Glutamatergic neuron (in vitro differentiated cells): Measurements from ENCODE around the gene ANKRD66. TPM values are rescaled to one million over a fixed set of nuclear protein-coding genes. Genes with fewer than 3 reads are reported as not detected.
"Not testable (repeated sequence)": the region's sequence is repeated elsewhere in the genome, so short reads cannot be mapped to it uniquely, and the experiment has no call there.

Experiments used
- DNase-seq: peaks from one replicate; pipeline ENCODE4 v3.0.0; 2022
- H3K27ac Mint-ChIP-seq: one replicate; pipeline ENCODE4 v1.8.0; 2020; ENCODE audit warnings: mild to moderate bottlenecking, mixed read lengths, inconsistent platforms; ENCODE audit not compliant: unreplicated experiment
- H3K27me3 Mint-ChIP-seq: one replicate; pipeline ENCODE4 v1.8.0; 2020; ENCODE audit warnings: mild to moderate bottlenecking, moderate library complexity, mixed read lengths, inconsistent platforms; ENCODE audit not compliant: unreplicated experiment
- H3K36me3 Mint-ChIP-seq: one replicate; pipeline ENCODE4 v1.8.0; 2020; ENCODE audit warnings: mild to moderate bottlenecking, mixed read lengths, inconsistent platforms; ENCODE audit not compliant: unreplicated experiment
- H3K4me1 Mint-ChIP-seq: one replicate; pipeline ENCODE4 v1.8.0; 2020; ENCODE audit warnings: mild to moderate bottlenecking, low read depth, mixed read lengths, inconsistent platforms; ENCODE audit not compliant: unreplicated experiment
- H3K4me3 Mint-ChIP-seq: one replicate; pipeline ENCODE4 v1.8.0; 2020; ENCODE audit warnings: mild to moderate bottlenecking, mixed read lengths, inconsistent platforms; ENCODE audit not compliant: unreplicated experiment
- H3K9me3 Mint-ChIP-seq: one replicate; pipeline ENCODE4 v1.8.0; 2020; ENCODE audit warnings: mild to moderate bottlenecking, moderate library complexity, mixed read lengths, inconsistent platforms; ENCODE audit not compliant: unreplicated experiment
- total RNA-seq: library from RNA; stranded (reverse); fragmentation: NEBNext Ultra II Directional; extraction: Animal tissue kit (Norgen Biotek cat#: 25700); gene quantifications from one replicate; pipeline ENCODE4 v1.2.1, GENCODE V29; 2021; ENCODE audit not compliant: unreplicated experiment
- TF ChIP-seq, protein P1 (sequence below): fragments of 200-600 bp; sonication (generic); IDR thresholded peaks from one replicate; pipeline ENCODE4 v1.5.0; 2021; ENCODE audit not compliant: partially characterized antibody, unreplicated experiment

Gene ANKRD66
- total RNA-seq, 1 donor from 2014 or later = not detected

DNA sequence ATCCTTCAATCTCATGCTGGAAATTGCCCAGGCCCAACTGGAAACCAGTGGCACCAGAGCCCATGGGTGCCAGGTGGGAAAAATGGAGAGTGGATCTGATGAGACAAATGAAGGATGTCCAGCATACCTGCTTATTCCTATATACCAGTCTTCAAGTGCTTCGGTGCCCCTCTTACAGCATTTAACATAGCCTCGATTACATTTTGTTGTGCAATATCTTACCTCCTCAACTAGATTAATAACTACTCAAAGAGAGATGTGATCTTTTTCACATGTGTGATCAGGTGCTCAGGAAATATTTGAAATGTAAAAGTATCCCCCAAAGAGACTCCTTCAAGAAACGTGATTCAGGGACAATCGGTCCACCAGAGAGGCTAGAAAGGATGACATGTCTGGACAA, 4.8 kb upstream of the ANKRD66 start:
- H3K9me3 Mint-ChIP-seq = no peaks in the 10 kb centered on the region
- H3K4me1 Mint-ChIP-seq = no peaks in the 10 kb centered on the region
- H3K27me3 Mint-ChIP-seq = no peaks in the 10 kb centered on the region
- H3K4me3 Mint-ChIP-seq = no peak overlapping the region
- no peak overlapping the region for H3K27ac Mint-ChIP-seq
- H3K36me3 Mint-ChIP-seq = no peaks in the 10 kb centered on the region
- TF ChIP-seq, protein P1, sequence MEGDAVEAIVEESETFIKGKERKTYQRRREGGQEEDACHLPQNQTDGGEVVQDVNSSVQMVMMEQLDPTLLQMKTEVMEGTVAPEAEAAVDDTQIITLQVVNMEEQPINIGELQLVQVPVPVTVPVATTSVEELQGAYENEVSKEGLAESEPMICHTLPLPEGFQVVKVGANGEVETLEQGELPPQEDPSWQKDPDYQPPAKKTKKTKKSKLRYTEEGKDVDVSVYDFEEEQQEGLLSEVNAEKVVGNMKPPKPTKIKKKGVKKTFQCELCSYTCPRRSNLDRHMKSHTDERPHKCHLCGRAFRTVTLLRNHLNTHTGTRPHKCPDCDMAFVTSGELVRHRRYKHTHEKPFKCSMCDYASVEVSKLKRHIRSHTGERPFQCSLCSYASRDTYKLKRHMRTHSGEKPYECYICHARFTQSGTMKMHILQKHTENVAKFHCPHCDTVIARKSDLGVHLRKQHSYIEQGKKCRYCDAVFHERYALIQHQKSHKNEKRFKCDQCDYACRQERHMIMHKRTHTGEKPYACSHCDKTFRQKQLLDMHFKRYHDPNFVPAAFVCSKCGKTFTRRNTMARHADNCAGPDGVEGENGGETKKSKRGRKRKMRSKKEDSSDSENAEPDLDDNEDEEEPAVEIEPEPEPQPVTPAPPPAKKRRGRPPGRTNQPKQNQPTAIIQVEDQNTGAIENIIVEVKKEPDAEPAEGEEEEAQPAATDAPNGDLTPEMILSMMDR = no peak
- DNase-seq = no peak

DNA sequence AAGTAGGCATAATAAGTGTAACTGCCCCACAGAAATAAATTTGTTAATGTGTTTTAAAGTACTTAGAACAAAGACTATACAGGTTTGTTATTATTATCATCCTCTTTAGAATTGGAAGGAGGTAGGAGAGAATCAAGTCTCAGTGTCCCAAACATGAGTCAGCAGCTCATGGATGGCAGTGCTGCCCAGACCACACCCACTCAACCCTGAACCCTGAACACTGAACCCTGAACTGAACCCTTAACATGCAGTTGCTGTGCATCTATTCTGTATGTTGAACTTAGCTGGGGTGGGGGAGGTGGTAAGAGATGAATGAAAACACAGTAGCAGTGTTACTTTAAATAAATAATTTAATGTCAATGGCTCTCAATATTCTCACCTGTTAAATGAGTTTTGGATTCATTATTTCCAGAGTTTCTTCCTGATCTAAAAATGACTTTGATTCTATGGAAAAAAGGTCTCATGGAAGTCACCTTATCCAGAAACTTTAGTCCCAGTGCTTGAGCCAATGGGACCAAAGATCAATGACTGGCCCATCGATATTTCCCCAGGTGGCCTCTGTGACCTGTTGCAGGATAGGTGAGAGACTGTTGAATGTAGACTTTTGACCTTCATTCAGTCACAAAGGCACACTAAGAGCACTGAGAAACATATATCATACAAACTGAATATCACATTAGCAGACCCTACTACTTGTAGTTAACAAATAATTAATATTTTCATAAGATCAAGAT, 3.1 kb upstream of the ANKRD66 start:
- TF ChIP-seq, protein P1 = no peak
- Mint-ChIP-seq H3K9me3 (no peaks in the 10 kb centered on the region), H3K27me3 (no peaks in the 10 kb centered on the region), H3K27ac (no peak overlapping the region), H3K4me3 (no peak overlapping the region), H3K36me3 (no peaks in the 10 kb centered on the region), H3K4me1 (no peaks in the 10 kb centered on the region)
- no peak for DNase-seq

DNA sequence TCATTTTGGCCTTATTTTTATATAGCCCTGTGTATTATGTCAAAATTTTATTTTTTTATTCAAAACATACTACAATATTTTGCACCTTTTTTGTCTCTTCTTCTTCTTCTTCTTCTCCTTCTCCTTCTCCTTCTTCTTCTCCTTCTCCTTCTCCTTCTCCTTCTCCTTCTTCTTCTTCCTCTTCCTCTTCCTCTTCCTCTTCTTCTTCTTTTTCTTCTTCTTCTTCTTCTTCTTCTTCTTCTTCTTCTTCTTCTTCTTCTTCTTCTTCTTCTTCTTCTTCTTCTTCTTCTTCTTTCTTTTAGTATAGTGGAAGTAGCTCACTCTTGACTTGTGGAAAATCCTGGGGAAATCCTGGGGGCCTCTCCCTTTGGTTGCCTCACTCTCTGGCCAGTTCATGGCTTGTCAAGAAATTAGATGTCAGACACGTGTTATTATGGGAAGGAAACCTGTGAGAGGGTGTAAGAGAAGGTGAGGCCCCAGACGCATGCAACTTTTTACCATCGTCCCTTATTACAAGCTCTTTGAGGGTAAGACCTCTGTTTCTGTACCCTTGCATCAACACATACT, 2.5 kb upstream of the ANKRD66 start:
- H3K4me3 Mint-ChIP-seq, H3K4me1 Mint-ChIP-seq, DNase-seq, H3K27ac Mint-ChIP-seq, H3K27me3 Mint-ChIP-seq, H3K9me3 Mint-ChIP-seq, H3K36me3 Mint-ChIP-seq: not testable (repeated sequence)

DNA sequence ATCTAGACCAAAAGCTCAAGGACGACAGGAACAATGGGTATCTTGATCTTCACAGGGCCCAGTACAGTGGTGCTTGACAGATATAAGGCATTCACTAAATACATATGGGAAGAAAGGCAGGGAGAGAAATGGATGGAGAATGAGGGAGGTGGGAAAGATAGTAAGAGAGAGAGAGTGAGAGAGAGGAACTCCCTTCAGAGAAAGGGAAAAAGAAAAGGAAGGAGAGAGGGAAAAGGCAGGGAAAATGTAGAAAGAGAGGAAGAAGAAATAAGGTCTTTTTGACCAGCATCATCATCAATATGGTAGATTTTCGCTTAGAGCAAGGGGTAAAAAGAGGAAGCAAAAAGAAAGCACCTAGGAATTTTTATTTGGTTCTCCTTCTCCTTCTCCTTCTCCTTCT, 760 bp upstream of the ANKRD66 start:
- TF ChIP-seq, protein P1 = no peak
- Mint-ChIP-seq H3K4me1 (no peaks in the 10 kb centered on the region), H3K9me3 (no peaks in the 10 kb centered on the region), H3K27me3 (no peaks in the 10 kb centered on the region), H3K4me3 (no peak overlapping the region), H3K27ac (no peak overlapping the region), H3K36me3 (no peaks in the 10 kb centered on the region)
- DNase-seq = no peak

DNA sequence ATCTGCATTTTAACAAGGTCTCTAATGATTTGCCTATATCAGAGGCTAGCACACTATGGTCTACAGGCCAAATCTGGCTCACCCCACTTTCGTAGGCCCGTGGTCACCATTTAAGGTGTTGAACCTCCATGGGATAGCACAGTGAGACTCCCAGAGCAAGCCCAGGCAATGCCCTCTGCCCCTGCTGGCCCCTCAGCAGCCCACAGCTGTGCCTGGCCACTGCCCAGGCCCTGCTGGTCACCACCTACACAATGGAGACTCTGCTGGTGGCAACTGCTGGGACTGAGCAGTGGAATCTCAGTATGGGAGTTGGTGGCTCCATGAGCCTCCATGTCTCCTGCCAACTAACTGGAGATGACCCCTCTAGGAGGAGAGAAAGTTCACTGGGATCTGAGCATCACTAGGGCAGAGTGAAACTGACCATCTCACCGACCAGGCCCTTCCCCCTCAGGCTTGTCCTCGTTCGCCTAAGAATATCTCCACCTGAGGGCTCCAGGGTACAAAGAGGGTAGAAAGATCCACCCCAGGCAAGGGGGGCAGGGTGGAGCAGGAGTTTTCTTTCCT, 2.3 kb downstream of the ANKRD66 start:
- Mint-ChIP-seq H3K27ac (no peak overlapping the region), H3K27me3 (no peaks in the 10 kb centered on the region), H3K9me3 (no peaks in the 10 kb centered on the region), H3K4me3 (no peak overlapping the region), H3K4me1 (no peaks in the 10 kb centered on the region), H3K36me3 (no peaks in the 10 kb centered on the region)
- no peak for DNase-seq
- TF ChIP-seq, protein P1 = no peak
